Liver (tissue), 9 donors: ENCODE results near the gene DNM3. TPM values are rescaled to one million over a fixed set of nuclear protein-coding genes. Genes with fewer than 3 reads are reported as not detected.

Experiments
- DNase-seq: peaks from one replicate; pipeline ENCODE4 v3.0.0-alpha.2; 2017; ENCODE audit warnings: low spot score
- H3K27ac ChIP-seq, 2 donors: one replicate each; pipeline ENCODE4 v1.7.0; 2013; ENCODE audit warnings: inconsistent platforms in 2 of 2, low read length in 2 of 2, control low read depth in 1 of 2, low read depth in 1 of 2, mild to moderate bottlenecking in 1 of 2
- H3K27me3 ChIP-seq, 4 donors: one replicate each; pipeline versions ENCODE4 v1.6.1 to v1.7.0; 2013; ENCODE audit warnings: low read length in 3 of 4, inconsistent platforms in 1 of 4, mild to moderate bottlenecking in 1 of 4, moderate library complexity in 1 of 4; ENCODE audit not compliant: control insufficient read depth in 4 of 4, insufficient read depth in 4 of 4
- H3K36me3 ChIP-seq, 4 donors: one replicate each; pipeline versions ENCODE4 v1.6.1 to v1.7.0; 2013; ENCODE audit warnings: low read length in 3 of 4, mild to moderate bottlenecking in 3 of 4, low read depth in 1 of 4, moderate library complexity in 1 of 4; ENCODE audit not compliant: control insufficient read depth in 4 of 4, insufficient read depth in 3 of 4
- H3K4me1 ChIP-seq, 4 donors: one replicate each; pipeline versions ENCODE4 v1.6.1 to v1.7.0; 2013; ENCODE audit warnings: low read length in 3 of 4, mild to moderate bottlenecking in 3 of 4, moderate library complexity in 1 of 4; ENCODE audit not compliant: control insufficient read depth in 4 of 4, insufficient read depth in 4 of 4
- H3K4me3 ChIP-seq, 3 donors: one replicate each; pipeline versions ENCODE4 v1.6.1 to v1.7.0; 2013; ENCODE audit warnings: low read length in 3 of 3, control low read depth in 1 of 3, low read depth in 1 of 3, mild to moderate bottlenecking in 1 of 3
- H3K9ac ChIP-seq, 2 donors: one replicate each; pipeline ENCODE4 v1.7.0; 2013; ENCODE audit warnings: low read length in 2 of 2, mild to moderate bottlenecking in 2 of 2, moderate library complexity in 2 of 2, control low read depth in 1 of 2, low read depth in 1 of 2
- H3K9me3 ChIP-seq, 4 donors: one replicate each; pipeline versions ENCODE4 v1.6.1 to v1.7.0; 2013; ENCODE audit warnings: low read length in 3 of 4; ENCODE audit not compliant: control insufficient read depth in 4 of 4
- CTCF ChIP-seq: fragments of 150-350 bp; IDR thresholded peaks from 2 replicates; pipeline ENCODE4 v1.5.1; 2017; ENCODE audit warnings: improper control_type of control experiment, low read depth, low read length; ENCODE audit not compliant: missing input control
- EGR1 ChIP-seq, 2 donors: IDR thresholded peaks; 2 replicates each; pipeline ENCODE4 v1.6.1; 2016 to 2018; ENCODE audit warnings: antibody characterized with exemption in 2 of 2, low read depth in 2 of 2
- FOXA1 ChIP-seq: IDR thresholded peaks from 2 replicates; pipeline ENCODE4 v1.6.1; 2016; ENCODE audit warnings: antibody characterized with exemption
- FOXA2 ChIP-seq: IDR thresholded peaks from 2 replicates; pipeline ENCODE4 v1.6.1; 2016; ENCODE audit warnings: antibody characterized with exemption
- GABPA ChIP-seq, 2 donors: IDR thresholded peaks in 1 of 2; conservative IDR thresholded peaks in 1 of 2; 2 replicates each; pipeline ENCODE4 v1.6.1; 2016; ENCODE audit warnings: antibody characterized with exemption in 2 of 2, mild to moderate bottlenecking in 1 of 2, moderate library complexity in 1 of 2
- HNF4A ChIP-seq, 2 donors: conservative IDR thresholded peaks; 2 replicates each; pipeline ENCODE4 v1.6.1; 2016; ENCODE audit warnings: antibody characterized with exemption in 2 of 2, mild to moderate bottlenecking in 2 of 2
- HNF4G ChIP-seq: IDR thresholded peaks from 2 replicates; pipeline ENCODE4 v1.6.1; 2016; ENCODE audit warnings: antibody characterized with exemption
- JUND ChIP-seq, 2 donors: IDR thresholded peaks; 2 replicates each; pipeline ENCODE4 v1.6.1; 2016; ENCODE audit warnings: antibody characterized with exemption in 2 of 2
- NR2F2 ChIP-seq: IDR thresholded peaks from 2 replicates; pipeline ENCODE4 v1.6.1; 2016; ENCODE audit warnings: antibody characterized with exemption
- RAD21 ChIP-seq, 2 donors: IDR thresholded peaks; 2 replicates each; pipeline ENCODE4 v1.6.1; 2016; ENCODE audit warnings: antibody characterized with exemption in 2 of 2, mild to moderate bottlenecking in 2 of 2
- REST ChIP-seq: IDR thresholded peaks from 2 replicates; pipeline ENCODE4 v1.6.1; 2016; ENCODE audit warnings: antibody characterized with exemption, mild to moderate bottlenecking
- RXRA ChIP-seq, 2 donors: IDR thresholded peaks; 2 replicates each; pipeline ENCODE4 v1.6.1; 2017 to 2018; ENCODE audit warnings: antibody characterized with exemption in 2 of 2, mild to moderate bottlenecking in 1 of 2
- SP1 ChIP-seq: IDR thresholded peaks from 2 replicates; pipeline ENCODE4 v1.6.1; 2018; ENCODE audit warnings: antibody characterized with exemption, mild to moderate bottlenecking
- TAF1 ChIP-seq: conservative IDR thresholded peaks from 2 replicates; pipeline ENCODE4 v1.6.1; 2016; ENCODE audit warnings: antibody characterized with exemption, mild to moderate bottlenecking
- YY1 ChIP-seq: IDR thresholded peaks from 2 replicates; pipeline ENCODE4 v1.6.1; 2016; ENCODE audit warnings: antibody characterized with exemption, mild to moderate bottlenecking
- ZBTB33 ChIP-seq: IDR thresholded peaks from 2 replicates; pipeline ENCODE4 v1.6.1; 2016; ENCODE audit warnings: antibody characterized with exemption
- WGBS: extraction: QIAGEN DNeasy Blood & Tissue Kit; methylation state at CpG from one replicate; pipeline ENCODE4 v1.1.7; 2013; 5-methylcytosine and 5-hydroxymethylcytosine counted together
- polyA plus RNA-seq, 2 donors: library from polyadenylated mRNA; stranded (reverse) in 1 of 2; unstranded in 1 of 2; fragments of 200-250 nt in 1 of 2; fragments of >200 nt in 1 of 2; fragmentation: Nextera tagmentation in 1 of 2; extraction: Ambion mirVana in 1 of 2; gene quantifications; one replicate each; pipeline versions ENCODE4 v1.2.1 to v1.2.3, GENCODE V29; 2013 to 2015
- total RNA-seq, 2 donors: library from RNA; depleted of rRNA; stranded (reverse); fragments of >200 nt; gene quantifications; one replicate each; pipeline ENCODE4 v1.2.3, GENCODE V29; 2014
- TF ChIP-seq, protein P1 (sequence below): IDR thresholded peaks from 2 replicates; pipeline ENCODE4 v1.6.1; 2016; ENCODE audit warnings: antibody characterized with exemption
- donor health status: healthy.
- donor health status: healthy.
- donor health status: healthy.
- donor health status: healthy.
- donor health status: healthy.

Gene DNM3
- total and polyA plus RNA-seq, 4 donors: 0.08 to 3.2 (median 1.0) TPM

DNA sequence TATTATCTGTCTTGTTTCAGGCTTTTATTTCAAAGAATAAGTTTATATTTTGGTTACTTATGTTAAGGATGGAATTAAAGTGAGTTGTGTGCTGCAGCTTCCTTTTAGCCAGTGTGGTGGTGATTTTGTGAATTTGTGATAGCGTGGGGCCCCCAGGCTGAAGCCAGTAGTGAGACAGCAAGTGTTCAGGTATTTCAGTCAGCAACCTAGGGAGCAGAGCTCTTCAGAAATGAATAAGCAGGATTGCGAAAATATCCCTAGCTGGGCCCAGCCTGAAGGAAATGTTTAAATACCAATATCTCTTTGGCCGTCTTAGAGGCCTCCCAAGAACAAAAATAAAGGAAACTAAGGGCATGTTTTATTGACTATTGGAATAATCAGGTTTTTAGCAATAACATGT is 428.3 kb downstream of the DNM3 start:
- H3K4me3 ChIP-seq: no peak overlapping the region
- TF ChIP-seq GABPA (IDR thresholded peaks at IDR 0.05 in 1 of 2, conservative IDR thresholded peaks at IDR 0.05 in 1 of 2) (no peak), JUND (IDR thresholded peaks at IDR 0.05) (no peak), ZBTB33 (no peak), REST (no peak), RAD21 (IDR thresholded peaks at IDR 0.05) (no peak), YY1 (no peak), FOXA2 (no peak), HNF4A (conservative IDR thresholded peaks at IDR 0.05) (no peak), NR2F2 (no peak), HNF4G (no peak), RXRA (IDR thresholded peaks at IDR 0.05) (no peak), TAF1 (no peak), CTCF (no peak), EGR1 (IDR thresholded peaks at IDR 0.05; ENCODE audit: low read depth in 2 of 2) (no peak), FOXA1 (no peak), SP1 (no peak)
- TF ChIP-seq, protein P1, sequence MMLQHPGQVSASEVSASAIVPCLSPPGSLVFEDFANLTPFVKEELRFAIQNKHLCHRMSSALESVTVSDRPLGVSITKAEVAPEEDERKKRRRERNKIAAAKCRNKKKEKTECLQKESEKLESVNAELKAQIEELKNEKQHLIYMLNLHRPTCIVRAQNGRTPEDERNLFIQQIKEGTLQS: no peak

GRCh38 chr1:172270605-172271004 is 429.3 kb downstream of the DNM3 start:
- 66% methylated on average over 3 of the region's 3 CpGs for WGBS
- DNase-seq: no peak
- no peak overlapping the region for H3K27ac ChIP-seq
- TF ChIP-seq FOXA2 (no peak), HNF4A (conservative IDR thresholded peaks at IDR 0.05) (no peak), GABPA (IDR thresholded peaks at IDR 0.05 in 1 of 2, conservative IDR thresholded peaks at IDR 0.05 in 1 of 2) (no peak), JUND (IDR thresholded peaks at IDR 0.05) (no peak), RAD21 (IDR thresholded peaks at IDR 0.05) (no peak), YY1 (no peak), FOXA1 (no peak), ZBTB33 (no peak), CTCF (no peak), NR2F2 (no peak), RXRA (IDR thresholded peaks at IDR 0.05) (no peak), TAF1 (no peak)
- TF ChIP-seq, protein P1: no peak

More for the DNA sequence above, 428.3 kb downstream of the DNM3 start:
- DNase-seq: no peak
- Histone ChIP-seq H3K9me3 (no peaks in the 10 kb centered on the region), H3K27ac (no peak overlapping the region), H3K4me1 (peaks cover 0 to 2% (median 0%) of the 10 kb centered on the region in 4 donors), H3K36me3 (no peaks in the 10 kb centered on the region), H3K27me3 (no peaks in the 10 kb centered on the region), H3K9ac (no peak overlapping the region)
- WGBS: 89% methylated on average over 3 of the region's 3 CpGs

More at GRCh38 chr1:172270605-172271004, 429.3 kb downstream of the DNM3 start:
- no peaks in the 10 kb centered on the region for H3K27me3 ChIP-seq
- no peak overlapping the region for H3K9ac ChIP-seq
- peaks cover 0 to 2% (median 0%) of the 10 kb centered on the region in 4 donors for H3K4me1 ChIP-seq
- no peaks in the 10 kb centered on the region for H3K9me3 ChIP-seq
- H3K36me3 ChIP-seq: no peaks in the 10 kb centered on the region
- no peak overlapping the region for H3K4me3 ChIP-seq
